ENCODE results near the gene ANKRD31.
"Not testable (repeated sequence)": the region's sequence is repeated elsewhere in the genome, so short reads cannot be mapped to it uniquely, and the experiment has no call there.

ANKRD31 gene

DNA sequence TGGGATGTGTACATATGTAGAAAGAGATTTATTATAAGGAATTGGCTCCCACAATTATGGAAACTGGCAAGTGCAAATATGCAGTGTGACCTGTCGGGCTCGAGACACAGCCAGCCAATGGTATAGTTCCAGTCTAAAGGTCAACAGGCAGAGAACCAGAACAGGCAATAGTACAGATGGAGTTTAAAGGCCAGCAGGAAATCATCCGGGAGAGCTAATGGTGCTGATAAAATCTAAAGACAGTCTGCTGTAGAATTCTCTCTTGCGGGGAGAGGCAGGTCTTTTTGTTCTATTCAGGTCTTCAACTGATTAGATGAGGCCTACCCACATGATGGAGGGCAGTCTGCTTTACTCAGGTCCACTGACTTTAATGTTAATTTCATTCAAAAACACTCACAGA, 21.8 kb downstream of the ANKRD31 start:
- DNase-seq, result no peak

- DNase-seq, result no peak
These were observed 22.3 kb downstream of the ANKRD31 start for GRCh38 chr5:75214409-75214808.

DNA sequence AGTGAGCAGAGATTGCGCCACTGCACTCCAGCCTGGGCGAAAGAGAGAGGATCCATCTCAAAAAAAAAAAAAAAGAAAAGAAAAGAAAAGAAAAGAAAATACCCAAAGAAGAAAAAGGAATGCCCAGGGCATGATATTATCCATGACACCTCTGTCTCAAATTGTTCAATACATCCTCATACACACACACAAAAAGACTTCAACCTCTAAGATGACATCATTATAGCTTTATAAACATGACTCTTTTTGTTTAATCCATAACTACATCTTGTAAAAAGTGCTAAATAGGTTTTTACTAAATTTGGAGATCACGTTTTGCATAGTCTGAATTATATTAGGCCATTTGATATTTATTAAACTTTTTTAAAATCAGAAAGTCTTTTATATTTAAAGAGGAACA, 33.1 kb downstream of the ANKRD31 start:
- no peak for DNase-seq

DNA sequence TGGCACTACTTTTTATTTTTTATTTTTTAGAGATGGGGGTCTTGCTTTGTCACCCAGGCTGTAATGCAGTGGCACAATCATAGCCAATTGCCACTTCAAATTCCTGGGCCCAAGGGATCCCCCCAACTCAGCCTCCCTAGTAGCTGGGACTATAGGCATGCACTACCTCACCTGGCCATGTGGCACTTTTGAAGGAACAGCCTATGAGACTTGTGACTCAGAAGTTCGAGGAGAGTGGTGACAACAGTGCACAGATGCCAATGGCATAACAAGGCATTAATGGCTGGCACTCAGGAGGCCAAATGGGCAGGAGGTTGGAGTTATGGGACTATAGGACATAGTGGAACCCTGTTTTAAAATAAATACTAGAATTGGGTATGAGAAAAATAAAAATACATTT, 33.7 kb downstream of the ANKRD31 start:
- DNase-seq, result no peak

- no peak for DNase-seq
These were observed 35.9 kb downstream of the ANKRD31 start for GRCh38 chr5:75200776-75201175.

- DNase-seq, result no peak
These were observed 36.7 kb downstream of the ANKRD31 start for GRCh38 chr5:75199946-75200345.

GRCh38 chr5:75199071-75199470, 37.6 kb downstream of the ANKRD31 start:
- no peak for DNase-seq

DNA sequence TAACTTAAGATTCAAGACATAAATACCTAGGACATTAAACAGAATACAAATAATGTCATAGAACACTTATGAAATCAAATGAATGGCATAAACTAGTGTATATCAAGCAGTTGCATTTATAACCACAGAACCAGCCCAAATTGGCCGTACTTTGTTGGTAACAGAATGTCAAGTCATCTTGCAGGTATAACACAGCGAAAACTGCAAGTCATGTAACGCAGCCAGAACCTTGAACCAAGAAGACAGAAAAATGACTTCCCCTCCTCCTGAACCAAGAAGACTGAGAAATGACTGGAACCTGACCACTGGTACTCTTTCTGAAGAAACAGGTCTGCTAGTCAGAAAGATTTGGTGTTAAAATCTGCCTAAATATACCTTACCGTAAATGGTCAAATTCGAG, 38.9 kb downstream of the ANKRD31 start:
- DNase-seq, result no peak

- DNase-seq, result no peak
These were observed 43.9 kb downstream of the ANKRD31 start for GRCh38 chr5:75192804-75193203.

DNA sequence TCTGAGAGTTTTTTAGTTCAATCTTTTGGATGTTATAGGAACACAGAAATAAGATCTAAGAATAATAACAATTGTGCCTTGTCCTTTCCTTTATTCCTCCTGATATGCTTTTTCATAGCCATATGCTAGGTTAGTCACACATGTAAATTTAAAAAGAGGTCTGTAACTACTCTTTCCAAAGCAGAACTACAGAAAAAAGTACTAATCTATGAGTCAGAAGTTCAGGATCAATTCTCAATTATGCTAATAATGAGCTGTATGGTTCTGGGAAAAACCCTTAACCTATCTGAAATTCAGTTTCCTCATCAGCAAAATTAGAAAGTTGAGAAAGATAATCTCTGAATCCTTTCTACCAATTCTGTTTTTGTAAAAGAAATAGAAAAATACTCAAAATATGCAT, 44.4 kb downstream of the ANKRD31 start:
- DNase-seq, result no peak

DNA sequence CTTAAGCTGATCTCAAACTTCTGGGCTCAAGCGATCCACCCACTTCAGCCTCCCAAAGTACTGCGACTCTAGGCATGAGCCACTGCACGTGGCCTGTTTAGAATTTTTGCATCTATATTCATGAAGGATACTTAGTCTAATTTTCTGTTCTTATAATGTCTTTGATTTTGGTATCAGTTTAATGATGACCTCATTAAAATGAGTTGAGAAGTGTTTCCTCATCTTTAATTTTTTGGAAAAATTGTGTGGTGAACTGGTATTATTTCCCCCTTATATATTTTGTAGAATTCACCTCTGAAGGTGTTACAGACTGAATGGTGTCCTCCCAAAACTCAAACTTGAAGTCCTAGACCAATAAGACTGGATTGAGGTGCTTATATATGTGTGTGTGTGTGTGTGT, 46.5 kb downstream of the ANKRD31 start:
- no peak for DNase-seq

- DNase-seq, result no peak
These were observed 47.3 kb downstream of the ANKRD31 start for GRCh38 chr5:75189353-75189752.

DNA sequence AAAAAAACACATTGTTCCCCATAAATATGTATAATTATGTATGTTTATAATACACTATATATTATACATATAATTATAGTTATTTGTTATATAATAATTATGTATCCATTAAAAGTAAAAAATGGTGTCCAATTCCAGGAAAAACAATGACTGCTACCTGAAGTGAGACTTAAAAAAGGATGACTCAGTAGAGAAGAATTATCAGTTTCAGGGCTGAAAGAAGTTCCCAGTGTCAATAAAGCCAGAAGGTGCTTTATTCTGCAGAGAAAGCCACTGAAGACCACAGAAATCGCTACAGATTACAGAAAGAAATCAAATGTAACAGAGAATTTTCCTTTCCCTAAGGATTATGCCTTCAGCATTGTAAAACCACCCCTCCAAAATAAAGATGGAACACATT, 50.9 kb downstream of the ANKRD31 start:
- DNase-seq, result no peak

GRCh38 chr5:75176009-75176408, 60.7 kb downstream of the ANKRD31 start:
- not testable (repeated sequence) for DNase-seq

GRCh38 chr5:75174872-75175271, 61.8 kb downstream of the ANKRD31 start:
- not testable (repeated sequence) for DNase-seq

DNA sequence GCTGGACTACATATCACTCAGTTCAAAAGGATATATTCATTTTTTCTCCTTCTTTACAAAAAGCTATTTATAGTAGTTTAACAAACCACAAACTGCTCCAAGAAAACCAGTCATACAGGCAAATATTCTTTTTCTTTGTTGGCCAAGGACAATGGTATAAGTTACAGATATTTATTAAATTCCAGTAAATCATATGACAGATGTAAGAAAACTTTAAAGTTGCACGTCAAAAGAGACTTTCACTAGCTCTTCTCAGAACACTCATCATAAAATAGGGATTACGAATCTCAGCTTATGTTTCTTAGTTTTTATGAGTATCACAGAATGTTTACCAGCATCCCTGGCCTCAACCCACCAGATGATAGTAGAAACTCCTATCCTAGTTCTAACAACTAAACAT, 67.2 kb downstream of the ANKRD31 start:
- no peak for DNase-seq

DNA sequence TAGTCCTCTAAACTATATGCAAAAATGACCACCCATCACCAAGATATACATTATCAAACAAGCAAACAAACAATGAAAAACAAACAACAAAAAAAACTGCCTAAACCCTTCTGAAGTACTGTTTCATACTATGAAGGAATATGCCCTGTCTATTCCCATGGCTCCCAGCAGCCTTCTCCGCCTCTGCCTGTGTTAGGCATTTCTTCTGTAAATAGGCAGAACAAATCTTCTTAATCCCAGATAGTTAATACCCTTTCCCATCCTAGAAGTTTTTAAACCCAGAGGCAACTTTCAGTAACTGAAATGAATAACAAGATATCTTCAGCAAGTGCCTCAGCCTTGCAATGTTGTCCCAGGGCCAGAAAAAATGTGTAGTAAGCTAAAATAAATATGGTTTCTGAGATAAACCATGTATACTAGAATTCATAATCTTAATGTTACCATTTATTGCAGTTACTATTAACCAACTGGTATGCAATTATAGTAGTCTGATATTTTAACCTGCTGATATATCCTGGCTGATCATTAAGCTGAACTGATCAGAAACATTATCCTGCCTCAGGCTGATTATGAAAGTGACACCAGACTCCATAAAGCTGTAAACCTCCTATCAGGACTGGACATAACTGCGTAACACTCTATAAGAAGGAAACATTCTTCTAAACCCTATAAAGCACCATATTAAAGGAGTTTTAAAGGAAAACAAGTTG, 68.5 kb downstream of the ANKRD31 start:
- DNase-seq, result no peak

DNA sequence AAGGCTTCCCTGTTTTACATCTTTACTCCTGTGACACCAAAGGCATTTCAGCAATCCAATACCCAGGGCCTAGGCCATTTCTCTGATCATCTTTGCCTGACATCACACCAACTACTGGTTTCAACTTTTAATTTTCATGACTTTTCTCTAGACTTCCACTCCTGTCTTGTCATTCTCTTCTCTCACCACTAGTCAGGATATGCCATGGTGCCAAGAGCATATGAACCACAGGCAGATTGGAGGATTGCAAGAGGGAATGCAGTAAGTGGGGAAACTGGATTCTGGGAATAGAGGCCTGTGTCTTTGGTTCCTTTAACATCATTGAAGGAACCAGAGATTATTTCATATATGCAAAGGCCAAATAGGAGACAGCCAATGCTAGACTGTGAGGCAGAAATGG, 69.3 kb downstream of the ANKRD31 start:
- DNase-seq, result no peak

- not testable (repeated sequence) for DNase-seq
These were observed 75.2 kb downstream of the ANKRD31 start for GRCh38 chr5:75161508-75161907.

DNA sequence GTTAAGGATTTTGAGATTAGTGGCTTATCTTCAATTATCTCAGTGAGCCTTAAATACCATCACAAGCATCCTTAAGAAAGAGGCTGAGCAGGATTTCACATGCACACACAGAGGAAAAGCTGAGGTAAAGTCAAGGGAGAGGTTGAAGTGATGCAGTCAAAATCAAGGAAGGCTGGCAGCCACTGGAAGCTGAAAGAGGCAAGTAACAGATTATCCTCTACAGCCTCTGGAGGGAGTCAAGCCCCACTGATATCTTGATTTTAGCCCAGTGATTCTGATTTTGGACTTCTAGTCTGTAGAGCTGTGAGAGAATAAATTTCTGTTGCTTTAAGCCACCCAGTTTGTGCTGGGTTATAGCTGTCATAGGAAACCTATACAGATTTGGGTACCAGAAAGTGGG, 80.1 kb downstream of the ANKRD31 start:
- no peak for DNase-seq

DNA sequence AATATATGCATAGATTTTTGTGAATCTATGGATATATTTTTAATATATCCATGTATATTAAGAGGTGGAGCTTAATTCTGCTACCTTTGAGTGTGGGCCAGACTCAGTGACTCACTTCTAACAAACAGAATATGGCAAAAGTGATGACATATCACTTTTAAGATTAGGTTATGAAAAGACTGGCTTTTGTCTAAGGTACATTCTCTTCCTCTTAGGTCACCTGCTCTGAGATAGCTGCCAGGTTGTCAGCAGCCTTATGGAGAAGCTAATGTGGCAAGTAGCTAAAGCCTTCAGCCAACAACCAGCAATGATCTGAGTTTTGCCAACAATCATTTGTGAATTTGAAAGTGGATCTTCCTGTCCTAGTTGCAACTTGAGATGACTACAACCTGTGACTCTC, 83.8 kb downstream of the ANKRD31 start:
- DNase-seq, result no peak

GRCh38 chr5:75148051-75148450, 88.6 kb downstream of the ANKRD31 start:
- no peak for DNase-seq

- no peak for DNase-seq
These were observed 94.0 kb downstream of the ANKRD31 start for GRCh38 chr5:75142566-75143136.

- no peak for DNase-seq
These were observed 96.4 kb downstream of the ANKRD31 start for GRCh38 chr5:75140277-75140676.

GRCh38 chr5:75138689-75139088, 98.0 kb downstream of the ANKRD31 start:
- no peak for DNase-seq
